Mesendoderm (in vitro differentiated cells): ENCODE results near the gene ROBO2.

ENCODE experiments used
- DNase-seq: peaks from one replicate; pipeline ENCODE4 v3.0.0; 2013
- H2AK5ac ChIP-seq: 2 replicates; pipeline ENCODE4 v1.6.1; 2013; ENCODE audit warnings: low read length, inconsistent platforms
- H2BK120ac ChIP-seq: 2 replicates; pipeline ENCODE4 v1.6.1; 2013; ENCODE audit warnings: low read depth, mild to moderate bottlenecking, low read length, moderate library complexity, mixed read lengths
- H2BK15ac ChIP-seq: replicated peaks from 2 replicates; pipeline ENCODE4 v1.6.1; 2013; ENCODE audit warnings: low read depth, mild to moderate bottlenecking, moderate library complexity
- H2BK5ac ChIP-seq: 2 replicates; pipeline ENCODE4 v1.6.1; 2013; ENCODE audit warnings: low read length, inconsistent platforms
- H3K18ac ChIP-seq: 2 replicates; pipeline ENCODE4 v1.6.1; 2013; ENCODE audit warnings: mild to moderate bottlenecking, low read length, mixed read lengths
- H3K23ac ChIP-seq: one replicate; pipeline ENCODE4 v1.6.1; 2013; ENCODE audit warnings: low read length
- H3K27ac ChIP-seq: 2 replicates; pipeline ENCODE4 v1.5.1; 2013; ENCODE audit warnings: low read depth, mild to moderate bottlenecking, inconsistent platforms, low read length, moderate library complexity
- H3K27me3 ChIP-seq: 2 replicates; pipeline ENCODE4 v1.6.1; 2013; ENCODE audit warnings: low read length, control low read depth, mild to moderate bottlenecking, inconsistent platforms; ENCODE audit not compliant: insufficient read depth, poor library complexity
- H3K36me3 ChIP-seq: 2 replicates; pipeline ENCODE4 v1.6.1; 2013; ENCODE audit warnings: low read length, inconsistent platforms; ENCODE audit not compliant: control insufficient read depth, insufficient read depth
- H3K4ac ChIP-seq: one replicate; pipeline ENCODE4 v1.6.1; 2013; ENCODE audit warnings: low read depth, mild to moderate bottlenecking, low read length, moderate library complexity
- H3K4me1 ChIP-seq: 2 replicates; pipeline ENCODE4 v1.6.1; 2013; ENCODE audit warnings: low read depth, low read length, inconsistent platforms; ENCODE audit not compliant: control insufficient read depth
- H3K4me2 ChIP-seq: 2 replicates; pipeline ENCODE4 v1.6.1; 2013; ENCODE audit warnings: low read length
- H3K4me3 ChIP-seq: 2 replicates; pipeline ENCODE4 v1.5.1; 2013; ENCODE audit warnings: mild to moderate bottlenecking, low read length
- H3K56ac ChIP-seq: one replicate; pipeline ENCODE4 v1.6.1; 2013; ENCODE audit warnings: low read length
- H3K79me1 ChIP-seq: 2 replicates; pipeline ENCODE4 v1.6.1; 2013; ENCODE audit warnings: low read length, inconsistent platforms
- H3K79me2 ChIP-seq: 2 replicates; pipeline ENCODE4 v1.6.1; 2013; ENCODE audit warnings: mild to moderate bottlenecking, low read length; ENCODE audit not compliant: control insufficient read depth, insufficient read depth
- H3K9ac ChIP-seq: 2 replicates; pipeline ENCODE4 v1.6.1; 2013; ENCODE audit warnings: low read length, inconsistent platforms
- H4K5ac ChIP-seq: one replicate; pipeline ENCODE4 v1.6.1; 2013; ENCODE audit warnings: low read length
- H4K8ac ChIP-seq: one replicate; pipeline ENCODE4 v1.6.1; 2013; ENCODE audit warnings: low read depth, mild to moderate bottlenecking, control low read depth, low read length, moderate library complexity
- WGBS: extraction: QIAGEN DNeasy Blood & Tissue Kit; methylation state at CpG from one replicate; pipeline ENCODE4 v1.1.7; 2013; ENCODE audit warnings: low lambda C conversion rate, missing lambda C conversion rate; ENCODE audit not compliant: insufficient coverage; ENCODE audit errors: extremely low coverage; 5-methylcytosine and 5-hydroxymethylcytosine counted together

ROBO2 gene

GRCh38 chr3:77038468-77038929 is 1.4 kb upstream of the ROBO2 start:
- peak overlapping the region; percentile 67 for H3K9ac ChIP-seq
- WGBS, result no CpG with 5 or more reads among the region's 21 CpGs
- H3K4me3 ChIP-seq, result peak overlapping the region; percentile 27

GRCh38 chr3:77038930-77039605 is 831 bp upstream of the ROBO2 start:
- Histone ChIP-seq H3K18ac (peak overlapping the region; percentile 81), H4K8ac (no peak overlapping the region), H2BK5ac (no peak overlapping the region), H3K27ac (no peak overlapping the region), H3K4me2 (peak overlapping the region; percentile 60), H3K4me1 (no peaks in the 10 kb centered on the region), H3K4ac (peak overlapping the region; percentile 48), H3K27me3 (no peaks in the 10 kb centered on the region), H3K79me2 (no peaks in the 10 kb centered on the region), H2AK5ac (no peak overlapping the region), H3K79me1 (no peaks in the 10 kb centered on the region), H3K36me3 (no peaks in the 10 kb centered on the region), H3K23ac (no peak overlapping the region), H3K9ac (peak overlapping the region; percentile 67), H3K56ac (peak overlapping the region; percentile 75), H2BK120ac (peak overlapping the region; percentile 65), H2BK15ac (no peak overlapping the region), H3K4me3 (peak overlapping the region; percentile 27), H4K5ac (no peak overlapping the region)
- peak; percentile 73 for DNase-seq
- no CpG with 5 or more reads among the region's 33 CpGs for WGBS

More at GRCh38 chr3:77038468-77038929, 1.4 kb upstream of the ROBO2 start:
- no peaks in the 10 kb centered on the region for H3K27me3 ChIP-seq
- H3K79me2 ChIP-seq, result no peaks in the 10 kb centered on the region
- no peak overlapping the region for H4K8ac ChIP-seq
- H2BK120ac ChIP-seq, result no peak overlapping the region
- H2BK15ac ChIP-seq, result no peak overlapping the region
- H3K79me1 ChIP-seq, result no peaks in the 10 kb centered on the region
- H3K4me1 ChIP-seq, result no peaks in the 10 kb centered on the region
- H3K4ac ChIP-seq, result no peak overlapping the region
- no peak overlapping the region for H3K18ac ChIP-seq
- H4K5ac ChIP-seq, result no peak overlapping the region
- H3K4me2 ChIP-seq, result peak overlapping the region; percentile 60
- no peaks in the 10 kb centered on the region for H3K36me3 ChIP-seq
- H3K27ac ChIP-seq, result no peak overlapping the region
- H2AK5ac ChIP-seq, result no peak overlapping the region
- DNase-seq, result peak; percentile 96
- H3K23ac ChIP-seq, result no peak overlapping the region
- peak overlapping the region; percentile 75 for H3K56ac ChIP-seq
- no peak overlapping the region for H2BK5ac ChIP-seq

- Histone ChIP-seq H3K9ac (peak overlapping the region; percentile 57), H3K4me1 (no peaks in the 10 kb centered on the region), H2AK5ac (no peak overlapping the region), H3K79me1 (no peaks in the 10 kb centered on the region), H3K18ac (peak overlapping the region; percentile 81), H4K5ac (no peak overlapping the region), H4K8ac (no peak overlapping the region), H2BK15ac (no peak overlapping the region), H2BK5ac (no peak overlapping the region), H3K4ac (no peak overlapping the region), H3K23ac (no peak overlapping the region), H3K36me3 (no peaks in the 10 kb centered on the region), H2BK120ac (no peak overlapping the region), H3K4me3 (peak overlapping the region; percentile 39), H3K4me2 (peak overlapping the region; percentile 60), H3K56ac (peak overlapping the region; percentile 75), H3K79me2 (no peaks in the 10 kb centered on the region), H3K27ac (no peak overlapping the region), H3K27me3 (no peaks in the 10 kb centered on the region)
- peak; percentile 19 for DNase-seq
- no CpG with 5 or more reads among the region's 11 CpGs for WGBS
These were observed 317 bp downstream of the ROBO2 start for GRCh38 chr3:77040216-77040615.

GRCh38 chr3:77040926-77041722 is 1.2 kb downstream of the ROBO2 start:
- Histone ChIP-seq H3K9ac (no peak overlapping the region), H4K5ac (no peak overlapping the region), H3K4ac (no peak overlapping the region), H3K23ac (no peak overlapping the region), H3K27ac (no peak overlapping the region), H3K4me1 (no peaks in the 10 kb centered on the region), H3K4me3 (no peak overlapping the region), H3K18ac (no peak overlapping the region), H3K79me2 (no peaks in the 10 kb centered on the region), H2BK15ac (no peak overlapping the region), H2BK5ac (no peak overlapping the region), H3K4me2 (no peak overlapping the region), H3K27me3 (no peaks in the 10 kb centered on the region), H2BK120ac (no peak overlapping the region), H4K8ac (no peak overlapping the region), H2AK5ac (no peak overlapping the region), H3K79me1 (no peaks in the 10 kb centered on the region), H3K56ac (no peak overlapping the region), H3K36me3 (no peaks in the 10 kb centered on the region)
- no CpG with 5 or more reads among the region's 9 CpGs for WGBS
- no peak for DNase-seq

- Histone ChIP-seq H4K5ac (no peak overlapping the region), H2BK120ac (no peak overlapping the region), H3K36me3 (no peaks in the 10 kb centered on the region), H3K79me2 (no peaks in the 10 kb centered on the region), H3K27me3 (no peaks in the 10 kb centered on the region), H3K4me3 (no peak overlapping the region), H2BK5ac (no peak overlapping the region), H3K23ac (no peak overlapping the region), H3K79me1 (no peaks in the 10 kb centered on the region), H3K18ac (no peak overlapping the region), H3K4me1 (no peaks in the 10 kb centered on the region), H3K4me2 (no peak overlapping the region), H3K4ac (no peak overlapping the region), H3K27ac (no peak overlapping the region), H2BK15ac (no peak overlapping the region), H3K56ac (no peak overlapping the region), H4K8ac (no peak overlapping the region), H2AK5ac (no peak overlapping the region), H3K9ac (no peak overlapping the region)
- WGBS, result no CpG with 5 or more reads among the region's 2 CpGs
- DNase-seq, result no peak
These were observed 1.9 kb downstream of the ROBO2 start for GRCh38 chr3:77041811-77042210.
